Sigmoid colon (tissue), 7 donors: Measurements from ENCODE around the gene ABO. TPM values are rescaled to one million over a fixed set of nuclear protein-coding genes. Genes with fewer than 3 reads are reported as not detected.
"Not testable (repeated sequence)": the region's sequence is repeated elsewhere in the genome, so short reads cannot be mapped to it uniquely, and the experiment has no call there.

ENCODE experiments used
- DNase-seq: peaks from one replicate; pipeline ENCODE4 v3.0.0-alpha.2; 2019
- H3K27ac ChIP-seq, 4 donors: fragments of 200-600 bp; sonication (generic); one replicate each; pipeline ENCODE4 v1.5.1; 2016 to 2019; ENCODE audit warnings: mild to moderate bottlenecking in 1 of 4
- H3K27me3 ChIP-seq, 3 donors: fragments of 200-600 bp; sonication (generic); one replicate each; pipeline ENCODE4 v1.5.1; 2019; ENCODE audit warnings: mild to moderate bottlenecking in 1 of 3
- H3K36me3 ChIP-seq, 4 donors: fragments of 200-600 bp; sonication (generic); one replicate each; pipeline ENCODE4 v1.5.1; 2016 to 2019
- H3K4me1 ChIP-seq, 4 donors: fragments of 200-600 bp; sonication (generic); one replicate each; pipeline ENCODE4 v1.5.1; 2017 to 2019
- H3K4me3 ChIP-seq, 4 donors: fragments of 200-600 bp; sonication (generic); one replicate each; pipeline ENCODE4 v1.5.1; 2017 to 2019; ENCODE audit warnings: mild to moderate bottlenecking in 2 of 4, moderate library complexity in 1 of 4
- H3K9me3 ChIP-seq, 4 donors: fragments of 200-600 bp in 3 of 4; sonication (generic) in 3 of 4; one replicate each; pipeline versions ENCODE4 v1.5.1 to v1.6.1; 2013 to 2019
- CTCF ChIP-seq, 4 experiments: fragments of 450-650 bp in 3 of 4; fragments of 200-600 bp in 1 of 4; IDR thresholded peaks; one replicate each; pipeline ENCODE4 v1.5.1; 2016 to 2019; ENCODE audit warnings: antibody characterized with exemption in 4 of 4, mild to moderate bottlenecking in 3 of 4, moderate library complexity in 2 of 4
- EP300 ChIP-seq, 4 donors: sonication (generic); formaldehyde crosslinking; IDR thresholded peaks; one replicate each; pipeline ENCODE4 v1.6.1; 2017; ENCODE audit warnings: antibody characterized with exemption in 4 of 4
- POLR2A ChIP-seq, 2 donors: fragments of 450-650 bp; IDR thresholded peaks; one replicate each; pipeline ENCODE4 v1.6.1; 2016; ENCODE audit warnings: antibody characterized with exemption in 2 of 2, mild to moderate bottlenecking in 2 of 2, moderate library complexity in 2 of 2
- POLR2AphosphoS5 ChIP-seq, 4 donors: sonication (generic); formaldehyde crosslinking; IDR thresholded peaks; one replicate each; pipeline ENCODE4 v1.6.1; 2017; ENCODE audit warnings: antibody characterized with exemption in 4 of 4
- WGBS, 2 donors: extraction: QIAGEN DNeasy Blood & Tissue Kit; methylation state at CpG; one replicate each; pipeline ENCODE4 v1.1.7; 2013; 5-methylcytosine and 5-hydroxymethylcytosine counted together
- intact Hi-C: fragments of 100-400 bp; cut with DNase I; formaldehyde crosslinking; loops from one replicate; pipeline ENCODE4 v1.15.1; 2023
- polyA plus RNA-seq, 3 donors: library from polyadenylated mRNA; stranded (reverse); fragments of 200-250 nt; gene quantifications; one replicate each; pipeline ENCODE4 v1.2.3, GENCODE V29; 2013
- total RNA-seq, 4 donors: library from RNA; depleted of rRNA; stranded (reverse); fragments of >200 nt; gene quantifications; one replicate each; pipeline ENCODE4 v1.1.0, GENCODE V29; 2016
- donor health status: healthy with polysubstance abuse.
- donor health status: Bipolar disorder and iron deficiency.
- donor health status: healthy.

Gene ABO
- total and polyA plus RNA-seq, 7 donors: 0.36 to 27.3 (median 1.5) TPM

GRCh38 chr9:133321411-133321935 lies 46.5 kb upstream of the ABO start:
- 88 to 93% methylated on average over 13 of the region's 13 CpGs for WGBS, 2 donors
- H3K27me3 ChIP-seq: no peaks in the 10 kb centered on the region
- H3K4me1 ChIP-seq: no peaks in the 10 kb centered on the region
- TF ChIP-seq POLR2AphosphoS5 (IDR thresholded peaks at IDR 0.05) (no peak), POLR2A (IDR thresholded peaks at IDR 0.05) (no peak), EP300 (IDR thresholded peaks at IDR 0.05) (no peak), CTCF (IDR thresholded peaks at IDR 0.05) (no peak)
- intact Hi-C loops: no loop called here
- H3K36me3 ChIP-seq: no peaks in the 10 kb centered on the region
- H3K9me3 ChIP-seq: no peaks in the 10 kb centered on the region
- DNase-seq: peak; percentile 56
- H3K4me3 ChIP-seq: no peak overlapping the region
- H3K27ac ChIP-seq: no peak overlapping the region

GRCh38 chr9:133320421-133320881 lies 45.5 kb upstream of the ABO start:
- intact Hi-C loops: no loop called here
- TF ChIP-seq POLR2AphosphoS5 (IDR thresholded peaks at IDR 0.05) (no peak), POLR2A (IDR thresholded peaks at IDR 0.05) (no peak)

GRCh38 chr9:133317551-133317950 lies 42.5 kb upstream of the ABO start:
- H3K27ac ChIP-seq, H3K27me3 ChIP-seq, H3K9me3 ChIP-seq, H3K4me3 ChIP-seq, intact Hi-C loops, H3K36me3 ChIP-seq, H3K4me1 ChIP-seq: not testable (repeated sequence)
- WGBS, 2 donors: 85 to 87% methylated on average over 13 of the region's 13 CpGs
- DNase-seq: peak; percentile 39

More at GRCh38 chr9:133320421-133320881, 45.5 kb upstream of the ABO start:
- 86 to 87% methylated on average over 13 of the region's 13 CpGs for WGBS, 2 donors
- DNase-seq: peak; percentile 41
- Histone ChIP-seq H3K27ac (no peak overlapping the region), H3K4me1 (no peaks in the 10 kb centered on the region), H3K4me3 (no peak overlapping the region), H3K9me3 (no peaks in the 10 kb centered on the region), H3K27me3 (no peaks in the 10 kb centered on the region), H3K36me3 (no peaks in the 10 kb centered on the region)

- Histone ChIP-seq H3K4me1 (no peaks in the 10 kb centered on the region), H3K27ac (no peak overlapping the region), H3K36me3 (no peaks in the 10 kb centered on the region), H3K27me3 (no peaks in the 10 kb centered on the region), H3K9me3 (no peaks in the 10 kb centered on the region), H3K4me3 (no peak overlapping the region)
- TF ChIP-seq CTCF (IDR thresholded peaks at IDR 0.05) (no peak), EP300 (IDR thresholded peaks at IDR 0.05) (no peak), POLR2A (IDR thresholded peaks at IDR 0.05) (no peak), POLR2AphosphoS5 (IDR thresholded peaks at IDR 0.05) (no peak)
- intact Hi-C loops: no loop called here
- DNase-seq: no peak
- 89 to 91% methylated on average over 2 of the region's 2 CpGs for WGBS, 2 donors
Observed at GRCh38 chr9:133315997-133316396, 41.0 kb upstream of the ABO start.

GRCh38 chr9:133309608-133310007 lies 34.6 kb upstream of the ABO start:
- H3K27ac ChIP-seq: no peak overlapping the region
- intact Hi-C loops: no loop called here
- TF ChIP-seq POLR2A (IDR thresholded peaks at IDR 0.05) (no peak), POLR2AphosphoS5 (IDR thresholded peaks at IDR 0.05) (no peak), EP300 (IDR thresholded peaks at IDR 0.05) (no peak), CTCF (IDR thresholded peaks at IDR 0.05) (no peak)
- H3K4me3 ChIP-seq: no peak overlapping the region
- peaks cover 0 to 3% (median 0%) of the 10 kb centered on the region in 3 donors for H3K27me3 ChIP-seq
- no peaks in the 10 kb centered on the region for H3K4me1 ChIP-seq
- 89 to 90% methylated on average over 6 of the region's 6 CpGs for WGBS, 2 donors
- H3K36me3 ChIP-seq: no peaks in the 10 kb centered on the region
- H3K9me3 ChIP-seq: no peaks in the 10 kb centered on the region
- DNase-seq: no peak

- Histone ChIP-seq H3K4me3 (no peak overlapping the region), H3K36me3 (no peaks in the 10 kb centered on the region), H3K27ac (no peak overlapping the region), H3K9me3 (no peaks in the 10 kb centered on the region), H3K4me1 (no peaks in the 10 kb centered on the region), H3K27me3 (peaks cover 0 to 7% (median 0%) of the 10 kb centered on the region in 3 donors)
- no peak for DNase-seq
- no peak for TF ChIP-seq POLR2A (IDR thresholded peaks at IDR 0.05)
- TF ChIP-seq CTCF (IDR thresholded peaks at IDR 0.05): no peak
- no peak for TF ChIP-seq POLR2AphosphoS5 (IDR thresholded peaks at IDR 0.05)
- no peak for TF ChIP-seq EP300 (IDR thresholded peaks at IDR 0.05)
- intact Hi-C loops: no loop called here
- 82 to 85% methylated on average over 16 of the region's 16 CpGs for WGBS, 2 donors
Observed at GRCh38 chr9:133307301-133307700, 32.3 kb upstream of the ABO start.
